Panc1 (cell line): Measurements from ENCODE around the gene MMAB.

Experiments
- POLR2AphosphoS5 ChIP-seq: IDR thresholded peaks from 2 replicates; pipeline ENCODE4 v1.6.1; 2012; ENCODE audit warnings: mild to moderate bottlenecking, low read depth, low read length, moderate library complexity
- SIN3A ChIP-seq: IDR thresholded peaks from 2 replicates; pipeline ENCODE4 v1.6.1; 2012; ENCODE audit warnings: low read depth, mild to moderate bottlenecking, low read length, moderate library complexity, borderline replicate concordance; ENCODE audit not compliant: insufficient read depth
- TCF7L2 ChIP-seq: IDR thresholded peaks from 2 replicates; pipeline ENCODE4 v1.6.1; 2011; ENCODE audit warnings: mild to moderate bottlenecking, low read depth, low read length, inconsistent platforms
- TF ChIP-seq, protein P1 (sequence below): fragments of 450-650 bp; IDR thresholded peaks from 2 replicates; pipeline ENCODE4 v1.5.1; 2017; ENCODE audit warnings: mild to moderate bottlenecking
- TF ChIP-seq, protein P2 (sequence below), 2 experiments: IDR thresholded peaks; 2 replicates each; pipeline ENCODE4 v1.6.1; 2011 to 2012; ENCODE audit warnings: low read depth in 2 of 2, control low read depth in 1 of 2, low read length in 1 of 2, mild to moderate bottlenecking in 1 of 2, moderate library complexity in 1 of 2; ENCODE audit not compliant: insufficient read depth in 1 of 2

DNA sequence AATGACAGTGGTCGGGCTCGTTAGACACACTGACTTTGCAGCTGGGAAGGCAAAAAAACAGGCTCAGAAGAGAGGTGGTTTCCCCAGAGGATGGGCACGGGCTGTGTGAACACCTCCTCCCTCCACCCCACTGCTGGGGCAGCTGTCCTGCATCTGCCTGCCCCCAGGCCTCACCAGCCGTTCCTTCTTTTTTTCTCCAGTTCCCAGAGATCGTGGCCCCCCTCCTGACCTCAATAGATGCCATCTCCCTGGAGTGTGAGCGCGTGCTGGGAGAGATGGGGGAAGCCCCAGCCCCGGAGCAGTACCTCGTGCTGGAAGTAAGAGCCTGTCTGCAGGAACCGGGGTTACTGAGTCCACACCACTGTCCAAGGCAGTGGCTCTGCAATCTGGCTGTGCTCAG, 17.7 kb upstream of the MMAB start:
- TF ChIP-seq, protein P1, sequence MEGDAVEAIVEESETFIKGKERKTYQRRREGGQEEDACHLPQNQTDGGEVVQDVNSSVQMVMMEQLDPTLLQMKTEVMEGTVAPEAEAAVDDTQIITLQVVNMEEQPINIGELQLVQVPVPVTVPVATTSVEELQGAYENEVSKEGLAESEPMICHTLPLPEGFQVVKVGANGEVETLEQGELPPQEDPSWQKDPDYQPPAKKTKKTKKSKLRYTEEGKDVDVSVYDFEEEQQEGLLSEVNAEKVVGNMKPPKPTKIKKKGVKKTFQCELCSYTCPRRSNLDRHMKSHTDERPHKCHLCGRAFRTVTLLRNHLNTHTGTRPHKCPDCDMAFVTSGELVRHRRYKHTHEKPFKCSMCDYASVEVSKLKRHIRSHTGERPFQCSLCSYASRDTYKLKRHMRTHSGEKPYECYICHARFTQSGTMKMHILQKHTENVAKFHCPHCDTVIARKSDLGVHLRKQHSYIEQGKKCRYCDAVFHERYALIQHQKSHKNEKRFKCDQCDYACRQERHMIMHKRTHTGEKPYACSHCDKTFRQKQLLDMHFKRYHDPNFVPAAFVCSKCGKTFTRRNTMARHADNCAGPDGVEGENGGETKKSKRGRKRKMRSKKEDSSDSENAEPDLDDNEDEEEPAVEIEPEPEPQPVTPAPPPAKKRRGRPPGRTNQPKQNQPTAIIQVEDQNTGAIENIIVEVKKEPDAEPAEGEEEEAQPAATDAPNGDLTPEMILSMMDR = no peak
- TF ChIP-seq, protein P2, sequence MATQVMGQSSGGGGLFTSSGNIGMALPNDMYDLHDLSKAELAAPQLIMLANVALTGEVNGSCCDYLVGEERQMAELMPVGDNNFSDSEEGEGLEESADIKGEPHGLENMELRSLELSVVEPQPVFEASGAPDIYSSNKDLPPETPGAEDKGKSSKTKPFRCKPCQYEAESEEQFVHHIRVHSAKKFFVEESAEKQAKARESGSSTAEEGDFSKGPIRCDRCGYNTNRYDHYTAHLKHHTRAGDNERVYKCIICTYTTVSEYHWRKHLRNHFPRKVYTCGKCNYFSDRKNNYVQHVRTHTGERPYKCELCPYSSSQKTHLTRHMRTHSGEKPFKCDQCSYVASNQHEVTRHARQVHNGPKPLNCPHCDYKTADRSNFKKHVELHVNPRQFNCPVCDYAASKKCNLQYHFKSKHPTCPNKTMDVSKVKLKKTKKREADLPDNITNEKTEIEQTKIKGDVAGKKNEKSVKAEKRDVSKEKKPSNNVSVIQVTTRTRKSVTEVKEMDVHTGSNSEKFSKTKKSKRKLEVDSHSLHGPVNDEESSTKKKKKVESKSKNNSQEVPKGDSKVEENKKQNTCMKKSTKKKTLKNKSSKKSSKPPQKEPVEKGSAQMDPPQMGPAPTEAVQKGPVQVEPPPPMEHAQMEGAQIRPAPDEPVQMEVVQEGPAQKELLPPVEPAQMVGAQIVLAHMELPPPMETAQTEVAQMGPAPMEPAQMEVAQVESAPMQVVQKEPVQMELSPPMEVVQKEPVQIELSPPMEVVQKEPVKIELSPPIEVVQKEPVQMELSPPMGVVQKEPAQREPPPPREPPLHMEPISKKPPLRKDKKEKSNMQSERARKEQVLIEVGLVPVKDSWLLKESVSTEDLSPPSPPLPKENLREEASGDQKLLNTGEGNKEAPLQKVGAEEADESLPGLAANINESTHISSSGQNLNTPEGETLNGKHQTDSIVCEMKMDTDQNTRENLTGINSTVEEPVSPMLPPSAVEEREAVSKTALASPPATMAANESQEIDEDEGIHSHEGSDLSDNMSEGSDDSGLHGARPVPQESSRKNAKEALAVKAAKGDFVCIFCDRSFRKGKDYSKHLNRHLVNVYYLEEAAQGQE (IDR thresholded peaks at IDR 0.05; ENCODE audit: insufficient read depth in 1 of 2, low read depth in 2 of 2, low read length in 1 of 2) = no peak
- TF ChIP-seq SIN3A (no peak), TCF7L2 (no peak), POLR2AphosphoS5 (no peak)
